T47D (cell line): ENCODE results near the gene SHC3.

ENCODE experiments used
- DNase-seq, 2 experiments: peaks; one replicate each; pipeline versions ENCODE4 v3.0.0 to v3.0.0-alpha.2; 2011 to 2012; ENCODE audit warnings: low read depth in 1 of 2, low spot score in 1 of 2
- JUND ChIP-seq: IDR thresholded peaks from 2 replicates; pipeline ENCODE4 v1.6.1; 2012; ENCODE audit warnings: low read depth
- in situ Hi-C: cut with HindIII; loops from 2 replicates; pipeline ENCODE4 v1.10.0; 2016; ENCODE audit warnings: low sequenced_read_pairs, low pct_unique_long_range_greater_than_20kb

SHC3 gene

GRCh38 chr9:89179540-89179894, 899 bp upstream of the SHC3 start:
- TF ChIP-seq JUND: no peak
- peak in 1 of 2 experiments; percentile 57 for DNase-seq
- in situ Hi-C loops: no loop called here

- no peak for TF ChIP-seq JUND
- no peak for DNase-seq
- in situ Hi-C loops: no loop called here
Observed at GRCh38 chr9:89178830-89179539, 367 bp upstream of the SHC3 start.

DNA sequence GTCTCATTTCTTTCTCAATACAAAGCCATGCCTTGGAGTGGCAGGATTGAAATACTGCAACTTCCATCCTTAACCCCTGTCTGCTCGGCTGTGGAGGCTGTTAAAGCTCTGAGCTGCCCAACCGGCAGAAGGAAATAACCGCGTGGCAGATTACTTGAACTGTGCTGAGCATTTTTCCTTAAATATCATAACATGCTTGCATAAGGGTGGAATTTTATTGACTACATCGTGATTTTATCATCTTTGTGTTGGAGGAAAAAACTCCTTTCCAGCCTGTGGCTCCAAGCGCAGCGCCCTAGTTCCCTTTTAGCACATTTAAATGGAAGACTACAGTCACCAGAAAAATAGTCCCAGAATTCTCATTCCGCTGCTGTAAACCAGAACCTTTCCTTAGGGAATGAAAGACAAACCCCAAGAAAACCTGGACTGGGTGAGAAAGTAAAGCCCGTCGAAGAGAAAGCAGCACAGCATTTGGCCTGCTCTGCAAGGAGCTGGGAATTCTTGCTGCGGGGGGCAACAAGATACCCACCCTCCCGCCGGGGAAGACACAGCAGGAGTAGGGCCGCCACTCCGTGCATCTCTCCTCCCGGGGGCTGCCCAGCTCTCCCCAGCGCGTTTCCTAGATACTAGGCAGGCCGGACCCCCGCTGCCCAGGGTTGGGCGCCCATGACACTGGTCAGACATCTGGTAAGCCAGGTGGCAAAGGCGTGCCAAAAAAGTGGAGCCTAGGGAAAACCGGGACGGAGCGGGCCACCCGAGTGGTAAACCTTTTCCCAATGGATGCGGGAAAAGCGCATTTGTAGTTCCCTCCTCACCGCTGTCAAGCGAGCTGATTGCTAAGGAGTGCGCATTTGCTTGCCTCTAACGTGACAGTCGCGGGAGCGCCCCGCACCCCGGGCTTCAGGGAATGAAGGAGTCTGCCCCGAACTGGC, 1.3 kb downstream of the SHC3 start:
- in situ Hi-C loops: no loop called here
- no peak for DNase-seq
- no peak for TF ChIP-seq JUND

DNA sequence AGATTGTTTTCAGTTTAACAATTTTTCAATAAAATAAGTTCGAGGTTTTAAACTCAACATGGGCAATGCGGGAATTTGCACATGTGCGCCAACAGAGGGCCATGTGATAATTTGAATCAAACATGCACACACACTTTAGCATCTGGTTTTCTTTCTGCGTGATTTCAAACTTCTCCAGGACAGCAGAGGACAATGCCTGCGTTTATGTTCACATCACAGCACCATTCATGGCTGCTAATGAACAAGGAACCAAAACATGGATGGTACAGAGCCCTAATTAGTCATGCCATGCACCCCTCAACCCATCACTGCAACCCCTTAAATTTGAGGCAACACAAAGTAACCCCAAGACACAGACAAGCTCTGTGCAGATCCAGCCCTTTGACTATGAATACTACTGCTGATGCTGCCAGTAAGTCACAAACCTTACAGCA, 2.8 kb downstream of the SHC3 start:
- in situ Hi-C loops: no loop called here
- TF ChIP-seq JUND: no peak
- no peak for DNase-seq

- in situ Hi-C loops: no loop called here
- TF ChIP-seq JUND: no peak
- DNase-seq: no peak
Observed at GRCh38 chr9:89174291-89174690, 4.3 kb downstream of the SHC3 start.

DNA sequence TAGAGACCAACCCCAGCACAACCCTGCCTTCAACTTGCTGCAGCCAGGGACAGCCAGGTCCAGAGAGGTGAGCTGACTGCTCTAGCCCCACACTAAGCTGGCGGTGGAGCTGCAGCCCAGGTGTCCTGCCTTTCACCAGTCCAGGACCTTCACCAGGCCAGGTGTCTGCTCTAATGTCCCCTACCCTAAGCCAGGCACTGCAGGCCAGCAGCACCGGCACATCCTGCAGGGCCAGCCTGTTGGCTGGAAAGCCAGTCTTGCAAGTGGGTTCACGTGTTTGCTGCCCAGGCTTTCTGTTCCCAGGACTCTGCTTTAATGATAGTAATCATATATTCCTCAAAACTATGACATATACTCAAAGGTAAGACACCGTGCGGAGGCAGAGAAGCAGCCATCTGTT, 5.5 kb downstream of the SHC3 start:
- in situ Hi-C loops: no loop called here
- peak in 1 of 2 experiments; percentile 40 for DNase-seq
- TF ChIP-seq JUND: no peak

DNA sequence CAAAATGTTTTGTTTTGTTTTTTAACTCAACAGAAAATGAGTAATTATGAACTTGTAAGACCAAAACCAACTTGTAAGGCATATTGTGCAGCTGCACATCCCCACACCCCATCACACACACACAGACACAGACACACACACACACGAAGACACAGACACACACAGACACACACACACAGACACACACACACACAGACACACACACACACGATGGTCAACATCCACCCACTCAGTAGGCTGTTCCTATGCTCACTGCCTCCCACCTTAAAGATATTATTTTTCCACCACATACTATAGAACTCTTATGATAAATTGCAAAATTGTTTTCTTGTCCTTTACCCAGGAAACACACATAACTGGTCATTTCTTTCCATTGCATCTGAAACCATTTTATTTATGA, 6.2 kb downstream of the SHC3 start:
- no peak for TF ChIP-seq JUND
- DNase-seq: no peak
- in situ Hi-C loops: no loop called here

DNA sequence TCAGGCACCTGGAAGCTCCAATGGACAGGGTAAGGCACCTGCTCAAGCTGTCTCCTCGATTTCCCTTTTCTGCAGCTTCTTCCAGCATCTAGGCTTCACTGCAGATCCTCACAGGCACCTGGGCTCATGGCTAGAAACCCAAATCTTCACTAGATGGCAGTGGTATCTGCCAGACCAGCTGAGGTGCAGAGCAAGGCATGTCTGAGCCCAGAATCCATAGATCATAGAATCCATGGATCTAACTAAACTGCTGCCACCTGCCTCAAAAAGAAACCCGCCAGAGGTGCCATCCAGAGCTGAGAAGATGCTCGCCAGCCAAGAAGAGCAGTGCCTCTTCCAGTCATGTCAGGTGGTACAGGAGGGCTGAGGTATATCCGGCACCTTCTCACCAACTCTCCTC, 6.9 kb downstream of the SHC3 start:
- TF ChIP-seq JUND: no peak
- in situ Hi-C loops: no loop called here
- DNase-seq: peak; percentile 53 to 61

DNA sequence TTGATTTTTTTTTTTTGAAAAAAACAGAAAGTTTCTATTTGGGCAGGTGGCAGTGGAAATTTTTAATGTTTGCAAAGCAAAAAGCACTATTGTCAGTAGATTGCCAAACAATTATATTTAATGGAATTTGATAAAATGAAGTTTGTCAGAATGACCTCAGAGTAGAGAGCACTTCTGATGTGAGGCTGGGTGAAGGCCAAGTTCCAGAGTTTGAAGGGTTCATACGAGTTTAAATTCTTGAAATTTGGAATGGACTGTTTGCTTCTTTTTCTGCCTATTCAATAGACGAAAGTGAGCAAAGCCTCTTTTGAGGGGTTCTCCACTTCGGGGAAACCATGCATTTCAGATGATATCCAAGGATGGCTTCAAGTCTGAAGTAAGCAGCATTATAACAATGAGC, 7.4 kb downstream of the SHC3 start:
- in situ Hi-C loops: no loop called here
- DNase-seq: no peak
- TF ChIP-seq JUND: no peak

- TF ChIP-seq JUND: no peak
- peak in 1 of 2 experiments; percentile 72 for DNase-seq
- in situ Hi-C loops: no loop called here
Observed at GRCh38 chr9:89168901-89169813, 9.5 kb downstream of the SHC3 start.

DNA sequence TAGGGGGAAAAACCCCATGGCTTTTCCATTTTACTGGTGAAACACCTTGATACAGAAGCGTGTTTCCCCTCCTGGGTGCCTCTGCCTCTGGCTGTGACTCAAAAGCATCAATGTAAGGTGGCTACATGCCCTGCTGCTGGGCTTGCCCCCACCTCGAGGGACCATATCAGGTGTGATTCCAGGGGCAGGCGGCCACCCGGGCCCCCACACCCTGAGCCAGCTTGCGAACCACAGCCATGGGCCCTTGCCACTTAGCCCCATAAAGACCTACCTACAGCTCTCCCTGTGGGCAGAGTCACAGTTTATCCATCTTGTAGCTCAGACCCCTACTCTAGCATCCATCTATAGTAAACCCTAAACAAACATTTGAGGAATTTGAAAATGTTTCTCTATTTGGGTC, 10.8 kb downstream of the SHC3 start:
- DNase-seq: no peak
- in situ Hi-C loops: no loop called here
- no peak for TF ChIP-seq JUND

GRCh38 chr9:89166852-89167251, 11.8 kb downstream of the SHC3 start:
- in situ Hi-C loops: no loop called here
- no peak for DNase-seq
- no peak for TF ChIP-seq JUND

DNA sequence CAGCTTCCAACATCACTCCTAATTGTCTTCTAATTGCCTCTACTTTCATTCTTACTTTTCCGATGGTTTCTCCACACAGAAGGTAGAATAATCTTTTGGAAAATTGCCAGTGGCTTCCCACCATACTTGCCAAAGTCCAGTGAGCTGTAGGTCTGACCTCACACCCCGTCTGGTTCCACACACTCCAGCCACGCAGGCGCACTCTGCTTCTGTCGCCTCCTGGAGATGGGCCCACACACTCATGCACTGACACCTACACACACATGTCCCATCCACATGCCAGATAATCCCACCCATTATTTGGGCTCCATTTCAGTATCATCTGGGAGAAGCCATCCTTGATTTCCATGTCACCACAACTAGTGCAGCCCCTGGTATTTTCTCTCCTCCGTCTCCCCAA, 12.7 kb downstream of the SHC3 start:
- in situ Hi-C loops: no loop called here
- no peak for DNase-seq
- no peak for TF ChIP-seq JUND
